ENCODE measurements around the gene FAM47E. TPM values are rescaled to one million over a fixed set of nuclear protein-coding genes. Genes with fewer than 3 reads are reported as not detected.

FAM47E gene
- total RNA-seq, 1 experiment from 2014 or later, result 0.72 TPM

- in situ Hi-C loops (cut with HindIII; ENCODE audit: low pct_unique_long_range_greater_than_20kb, low sequenced_read_pairs) (no loop called here), intact Hi-C loops (cut with micrococcal nuclease; ENCODE audit: unreplicated experiment) (no loop called here)
- TF ChIP-seq TCF7L2 (IDR thresholded peaks at IDR 0.05; ENCODE audit: low read depth, low read length) (no peak), POLR2AphosphoS5 (IDR thresholded peaks at IDR 0.05; ENCODE audit: low read depth, low read length) (no peak), CTCF (IDR thresholded peaks at IDR 0.05) (no peak), SIN3A (IDR thresholded peaks at IDR 0.05; ENCODE audit: borderline replicate concordance, insufficient read depth, low read depth, low read length) (no peak), REST (IDR thresholded peaks at IDR 0.05; ENCODE audit: insufficient read depth in 1 of 2, low read depth in 2 of 2, low read length in 1 of 2) (no peak)
- ChIA-PET POLR2A (no interaction called here), CTCF (no interaction called here)
- H3K4me1 ChIP-seq (ENCODE audit: control insufficient read depth, insufficient read depth, low read length), result no peaks in the 10 kb centered on the region
- H3K36me3 ChIP-seq (ENCODE audit: control insufficient read depth, insufficient read depth, low read length), result no peaks in the 10 kb centered on the region
- no peak overlapping the region for H3K27ac ChIP-seq (ENCODE audit: low read length)
- DNase-seq (ENCODE audit: low read depth, low spot score) (no peak), ATAC-seq (no peak)
- H3K9me3 ChIP-seq (ENCODE audit: control insufficient read depth, insufficient read depth, low read depth, low read length), result peaks cover 4% of the 10 kb centered on the region; the same call in 1 of the 2 replicates
- H3K27me3 ChIP-seq (ENCODE audit: control insufficient read depth, insufficient read depth, low read length), result no peaks in the 10 kb centered on the region
- H3K4me3 ChIP-seq (ENCODE audit: low read depth in 2 of 2, low read length in 2 of 2), result no peak overlapping the region
- no TSS peak for BruUV-seq (replicated peaks)
These were observed 25.1 kb upstream of the FAM47E start for GRCh38 chr4:76226418-76226817.

- Histone ChIP-seq H3K9me3 (ENCODE audit: control insufficient read depth, insufficient read depth, low read depth, low read length) (peaks cover 4% of the 10 kb centered on the region; the same call in 1 of the 2 replicates), H3K27ac (ENCODE audit: low read length) (no peak overlapping the region), H3K27me3 (ENCODE audit: control insufficient read depth, insufficient read depth, low read length) (no peaks in the 10 kb centered on the region), H3K36me3 (ENCODE audit: control insufficient read depth, insufficient read depth, low read length) (no peaks in the 10 kb centered on the region; the same call in 1 of the 2 replicates), H3K4me1 (ENCODE audit: control insufficient read depth, insufficient read depth, low read length) (no peaks in the 10 kb centered on the region; the same call in 1 of the 2 replicates), H3K4me3 (ENCODE audit: low read depth in 2 of 2, low read length in 2 of 2) (peak overlapping the region in 1 of 2 experiments; percentile 63; a peak in 3 of 4 replicates)
- intact Hi-C loops (cut with micrococcal nuclease; ENCODE audit: unreplicated experiment), result no loop called here
- BruUV-seq (replicated peaks), result no TSS peak
- TF ChIP-seq POLR2AphosphoS5 (IDR thresholded peaks at IDR 0.05; ENCODE audit: low read depth, low read length) (no peak), REST (IDR thresholded peaks at IDR 0.05; ENCODE audit: insufficient read depth in 1 of 2, low read depth in 2 of 2, low read length in 1 of 2) (no peak), CTCF (IDR thresholded peaks at IDR 0.05) (no peak), TCF7L2 (IDR thresholded peaks at IDR 0.05; ENCODE audit: low read depth, low read length) (no peak), SIN3A (IDR thresholded peaks at IDR 0.05; ENCODE audit: borderline replicate concordance, insufficient read depth, low read depth, low read length) (no peak)
- ChIA-PET CTCF (no interaction called here), POLR2A (no interaction called here)
- ATAC-seq (no peak), DNase-seq (ENCODE audit: low read depth, low spot score) (no peak)
- in situ Hi-C loops (cut with HindIII; ENCODE audit: low pct_unique_long_range_greater_than_20kb, low sequenced_read_pairs), result no loop called here
These were observed 18.8 kb upstream of the FAM47E start for GRCh38 chr4:76232681-76233080.

Data from Panc1 (cell line).